Sciatic nerve (tissue), 2 donors: ENCODE measurements around the gene SCAMP3. TPM values are rescaled to one million over a fixed set of nuclear protein-coding genes. Genes with fewer than 3 reads are reported as not detected.
"Not testable (repeated sequence)": the region's sequence is repeated elsewhere in the genome, so short reads cannot be mapped to it uniquely, and the experiment has no call there.

Source experiments
- ATAC-seq: fragments of 200-7000 bp; cut with Tn5 transposase; one replicate; pipeline ENCODE4 v1.9.1; 2020; ENCODE audit warnings: mild to moderate bottlenecking, moderate library complexity
- DNase-seq: peaks from one replicate; pipeline ENCODE4 v3.0.0-alpha.2; 2020; ENCODE audit warnings: low spot score
- intact Hi-C: fragments of 100-400 bp; cut with DNase I; formaldehyde crosslinking; loops from one replicate; pipeline ENCODE4 v1.14.2; 2022
- total RNA-seq: library from RNA; stranded (reverse); fragmentation: NEBNext Ultra II Directional; extraction: Animal tissue kit (Norgen Biotek cat#: 25700); gene quantifications from one replicate; pipeline ENCODE4 v1.2.1, GENCODE V29; 2021
- donor health status: DM: no; HTN: no; CAD: no.
- donor health status: DM: no; HTN: no; CAD: no.

The SCAMP3 gene
- total RNA-seq, 1 donor from 2014 or later: 44.0 TPM

DNA sequence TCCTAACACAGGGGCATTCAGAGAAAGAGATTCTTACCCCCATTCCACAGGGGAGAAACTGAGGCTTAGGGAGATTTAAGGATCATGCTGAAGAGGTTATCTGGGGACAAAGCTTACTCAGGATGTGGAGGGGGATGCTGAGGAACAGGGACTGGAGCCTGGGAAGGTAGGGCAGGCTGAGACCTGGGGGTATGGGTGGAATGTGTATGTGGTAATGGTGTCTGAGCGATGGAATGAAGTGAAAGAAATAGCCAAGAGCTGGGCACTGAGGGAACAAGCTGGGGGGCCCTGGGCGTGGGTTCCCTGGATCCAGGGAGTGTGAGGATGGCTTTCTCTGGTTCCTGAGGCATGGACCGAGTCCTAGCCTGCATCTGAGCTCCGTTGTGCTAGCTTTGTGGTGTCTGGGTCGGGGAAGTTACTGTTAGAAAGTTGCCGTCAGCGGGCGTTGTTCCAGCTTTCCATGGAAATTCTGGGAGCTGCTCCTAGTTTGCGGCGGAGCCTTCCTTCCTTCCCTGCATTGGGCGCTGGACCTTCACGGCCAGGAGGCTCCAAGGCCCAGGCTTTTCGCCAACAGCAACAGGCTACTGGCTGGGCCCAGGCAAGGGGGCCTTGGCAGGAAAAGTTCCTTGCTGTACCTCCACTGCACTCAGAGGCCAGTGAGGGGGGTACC, 50.6 kb downstream of the SCAMP3 start:
- ATAC-seq, intact Hi-C loops: not testable (repeated sequence)
- DNase-seq: peak; percentile 75

DNA sequence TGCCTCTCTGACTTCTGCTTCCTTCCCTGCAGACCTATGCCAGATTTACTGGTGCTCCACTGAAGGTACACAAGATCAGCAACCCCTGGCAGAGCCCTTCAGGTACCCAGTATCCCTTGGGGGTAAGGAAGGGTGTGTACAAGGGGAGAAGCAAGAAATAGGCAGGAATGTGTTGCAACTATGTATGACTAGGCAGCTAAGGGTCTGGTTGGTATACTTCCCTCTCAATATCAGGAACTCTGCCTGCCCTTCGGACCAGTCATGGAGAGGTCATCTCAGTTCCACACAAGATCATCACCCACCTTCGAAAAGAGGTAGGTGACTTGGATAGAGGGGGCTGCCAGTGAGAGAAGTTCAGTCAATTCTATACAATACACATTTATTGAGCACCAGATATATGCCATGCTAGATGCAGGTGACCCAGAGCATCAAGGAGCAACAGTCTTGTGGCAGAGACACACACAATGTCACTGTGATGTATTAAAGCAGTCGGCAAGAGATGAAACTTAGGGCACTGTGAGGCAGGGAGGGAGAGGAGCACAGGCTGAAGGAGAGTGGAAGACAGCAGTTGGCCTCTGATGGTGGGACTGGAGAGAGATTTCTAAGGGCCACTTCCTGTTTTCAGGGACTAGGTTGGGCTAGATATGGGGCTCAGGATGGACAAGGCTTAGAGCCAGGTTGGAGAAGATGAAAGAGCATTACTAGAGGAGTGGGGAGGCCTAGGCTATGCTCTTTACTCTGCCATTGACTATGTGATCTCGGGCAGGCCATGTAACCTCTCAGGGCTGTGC, 51.7 kb downstream of the SCAMP3 start:
- DNase-seq: no peak
- intact Hi-C loops: no loop called here
- no peak for ATAC-seq

DNA sequence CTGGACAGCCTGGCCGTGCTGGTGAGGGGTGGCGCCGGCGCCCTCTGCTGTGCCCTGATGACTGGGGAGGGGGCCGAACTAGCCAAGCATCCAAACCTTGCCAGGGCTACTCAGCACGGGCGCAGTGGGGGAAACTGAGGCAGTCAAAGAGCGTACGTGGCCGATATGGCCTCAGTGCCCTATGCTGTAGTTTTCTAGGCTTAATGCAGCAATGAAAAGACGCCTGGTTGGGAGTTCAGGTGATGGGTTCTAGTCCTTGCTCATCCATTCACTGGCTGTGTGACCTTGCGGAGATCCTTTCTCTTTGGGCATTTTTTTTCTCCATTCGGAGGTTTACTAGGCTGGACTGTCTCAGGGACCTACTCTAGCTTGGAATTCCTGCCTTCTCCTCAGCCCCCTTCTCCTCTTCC, 52.8 kb downstream of the SCAMP3 start:
- intact Hi-C loops: no loop called here
- ATAC-seq: no peak
- no peak for DNase-seq

DNA sequence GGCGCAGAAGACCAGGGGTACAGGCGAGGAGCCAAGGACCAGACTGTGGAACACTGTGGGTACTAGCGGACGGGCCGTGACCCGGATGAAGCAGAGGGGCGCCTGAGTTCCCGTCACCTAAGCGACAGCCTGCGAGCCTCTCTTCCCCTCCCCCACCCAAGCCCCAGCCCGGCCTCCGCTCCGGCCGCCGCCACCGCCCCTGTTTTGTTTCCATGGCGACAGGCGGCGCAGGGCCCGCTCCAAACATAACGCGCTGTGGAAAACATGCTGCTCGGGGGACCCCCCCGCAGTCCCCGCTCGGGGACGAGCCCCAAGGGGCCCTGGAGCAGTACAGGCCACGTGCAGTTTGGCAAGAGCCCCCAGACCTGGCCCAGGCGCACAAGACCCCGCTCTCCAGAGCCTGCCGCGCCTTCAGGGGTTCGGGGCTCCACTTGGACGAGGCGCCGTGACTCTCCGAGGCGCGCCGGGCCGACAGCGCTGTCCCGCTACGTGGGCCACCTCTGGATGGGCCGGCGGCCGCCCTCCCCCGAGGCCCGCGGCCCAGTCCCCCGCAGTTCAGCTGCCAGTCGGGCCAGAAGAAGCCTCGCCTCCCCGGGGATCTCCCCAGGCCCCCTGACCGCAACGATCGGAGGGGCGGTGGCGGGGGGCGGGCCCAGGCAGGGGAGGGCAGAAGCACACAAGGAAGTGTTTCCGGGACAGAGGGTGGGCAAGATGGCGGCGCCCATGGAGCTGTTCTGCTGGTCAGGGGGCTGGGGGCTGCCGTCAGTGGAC, 53.4 kb downstream of the SCAMP3 start, which contains the start of gene MTX1:
Gene MTX1 (plus strand): TSS at position 155 of the 771 bp plus-strand sequence. CDS start 110 bp downstream, at position 265.
- intact Hi-C loops: no loop called here
- ATAC-seq (peak; percentile 91), DNase-seq (peak; percentile 95)

DNA sequence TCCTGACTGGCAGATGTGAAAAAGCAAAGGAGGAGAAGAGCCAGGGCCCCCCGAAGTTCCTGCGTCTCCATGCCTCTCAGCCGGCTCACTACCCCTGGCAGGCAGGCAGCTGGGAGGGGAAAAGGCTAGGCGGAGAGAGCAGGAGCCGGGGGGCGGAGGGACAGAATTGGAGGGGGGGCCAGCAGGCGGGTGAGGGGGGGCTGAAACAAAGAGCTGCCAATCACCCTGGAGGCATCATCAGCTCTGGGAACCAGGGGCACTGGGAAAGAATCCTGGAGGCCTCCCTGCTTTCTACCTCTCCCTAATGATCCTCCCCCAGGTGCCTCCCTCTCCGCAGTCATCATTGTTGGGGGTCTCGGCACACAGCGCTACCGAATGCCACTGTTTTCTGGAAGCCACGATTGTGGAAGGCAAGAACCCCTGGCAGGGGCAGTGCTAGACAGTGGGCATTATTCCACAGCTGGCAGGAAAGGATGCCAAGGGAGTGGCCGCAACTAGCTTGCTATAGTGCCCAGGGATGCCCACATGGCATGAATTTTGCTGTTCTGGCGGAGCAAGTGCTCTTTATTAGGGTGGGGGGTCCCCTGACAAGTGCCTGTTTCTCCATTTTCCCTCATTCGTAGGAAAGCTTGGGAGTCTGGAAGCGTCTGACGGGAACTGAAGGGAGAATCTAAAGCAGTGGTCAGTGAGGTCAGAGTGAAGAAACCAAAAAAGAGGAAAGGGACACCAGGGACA, 54.2 kb downstream of the SCAMP3 start, which contains the start of gene THBS3:
Gene THBS3 (minus strand): TSS at position 92 of the 735 bp plus-strand sequence. CDS start 21 bp downstream, at position 71.
- ATAC-seq (peak; percentile 62), DNase-seq (peak; percentile 78)
- intact Hi-C loops: no loop called here

DNA sequence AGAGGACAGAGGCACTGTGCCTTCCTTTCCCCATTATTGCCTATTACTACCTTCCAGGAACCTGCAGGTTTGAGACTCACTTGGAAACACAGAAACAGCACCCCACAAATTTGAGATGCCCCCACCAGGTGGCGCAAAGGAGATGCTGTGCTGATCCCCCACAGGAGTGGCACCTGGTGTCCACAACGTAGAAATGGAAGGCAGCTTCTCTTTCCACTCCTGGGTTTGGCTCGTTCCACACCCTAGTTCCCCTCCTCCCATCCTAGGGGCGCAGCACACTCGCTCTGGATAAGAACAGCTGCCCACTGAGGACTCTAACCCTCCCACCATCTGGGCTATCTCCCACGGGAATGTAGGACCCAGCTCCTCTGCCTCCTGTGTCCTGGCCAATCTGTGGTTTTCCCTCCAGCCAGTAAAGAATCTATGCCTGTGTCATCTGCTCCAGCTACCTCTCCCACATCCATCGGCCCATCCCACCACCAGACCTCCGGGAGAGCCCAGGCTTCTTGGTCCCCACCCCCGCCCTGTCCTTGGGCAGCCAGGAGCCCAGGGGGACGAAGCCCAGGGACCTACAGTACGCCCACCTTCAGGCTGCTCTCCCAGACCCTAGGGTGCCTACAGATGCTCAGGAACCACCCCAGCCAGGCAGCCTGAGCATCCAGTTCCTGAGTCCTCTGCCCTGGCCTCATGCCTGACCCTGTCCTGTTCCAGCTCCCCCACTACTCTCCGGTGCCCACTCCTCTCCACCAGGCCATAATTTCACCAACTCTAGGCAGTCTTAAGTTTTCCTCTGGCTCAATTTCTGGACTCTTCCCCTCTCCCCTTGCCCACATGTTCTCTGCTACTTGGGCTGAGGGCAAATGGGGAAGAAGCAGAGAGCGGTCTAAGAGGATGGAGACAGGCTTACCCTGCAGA, 55.0 kb downstream of the SCAMP3 start:
- intact Hi-C loops: no loop called here
- ATAC-seq: peak; percentile 44
- peak; percentile 92 for DNase-seq

Other genes with a start within 250 kb of the SCAMP3 start
- 5.5 TPM for gene DCST2, start 228.6 kb downstream of the SCAMP3 start, total RNA-seq
- gene DCST1, start 228.5 kb downstream of the SCAMP3 start, total RNA-seq: 0.31 TPM
- gene ADAM15, start 211.0 kb downstream of the SCAMP3 start, total RNA-seq: 147 TPM
- 3.1 TPM for gene EFNA4, start 198.6 kb downstream of the SCAMP3 start, total RNA-seq
- gene EFNA3, start 183.5 kb downstream of the SCAMP3 start, total RNA-seq: 2.4 TPM
- 49.0 TPM for gene EFNA1, start 134.5 kb downstream of the SCAMP3 start, total RNA-seq
- 20.8 TPM for gene SLC50A1, start 126.5 kb downstream of the SCAMP3 start, total RNA-seq
- 75.3 TPM for gene DPM3, start 121.8 kb downstream of the SCAMP3 start, total RNA-seq
- gene KRTCAP2, start 89.1 kb downstream of the SCAMP3 start, total RNA-seq: 162 TPM
- 4.8 TPM for gene TRIM46, start 88.5 kb downstream of the SCAMP3 start, total RNA-seq
- gene THBS3, start 54.5 kb downstream of the SCAMP3 start, total RNA-seq: 58.8 TPM
- 20.0 TPM for gene MTX1, start 53.7 kb downstream of the SCAMP3 start, total RNA-seq
- 28.4 TPM for gene ENTREP3, start 6.9 kb downstream of the SCAMP3 start, total RNA-seq
- gene CLK2, start 11.1 kb upstream of the SCAMP3 start, total RNA-seq: 57.8 TPM
- gene HCN3, start 15.1 kb upstream of the SCAMP3 start, total RNA-seq: 8.0 TPM
- not detected for gene PKLR, start 39.1 kb upstream of the SCAMP3 start, total RNA-seq
- 160 TPM for gene FDPS, start 46.5 kb upstream of the SCAMP3 start, total RNA-seq
- 43.3 TPM for gene RUSC1, start 58.5 kb upstream of the SCAMP3 start, total RNA-seq